B cell (primary cell): ENCODE results near the gene OR51I2.

ENCODE experiments used
- EZH2 ChIP-seq: IDR thresholded peaks from 2 replicates; pipeline ENCODE4 v1.6.1; 2012; ENCODE audit warnings: borderline replicate concordance, low read depth, mild to moderate bottlenecking, moderate library complexity, low read length; ENCODE audit not compliant: insufficient read depth, poor library complexity, severe bottlenecking
- TF ChIP-seq, protein P1 (sequence below): fragments of 200-600 bp; IDR thresholded peaks from one replicate; pipeline ENCODE4 v1.8.0; 2022; ENCODE audit warnings: antibody characterized with exemption, mild to moderate bottlenecking

GRCh38 chr11:5449432-5449831, 309 bp downstream of the OR51I2 start:
- TF ChIP-seq EZH2: no peak
- TF ChIP-seq, protein P1, sequence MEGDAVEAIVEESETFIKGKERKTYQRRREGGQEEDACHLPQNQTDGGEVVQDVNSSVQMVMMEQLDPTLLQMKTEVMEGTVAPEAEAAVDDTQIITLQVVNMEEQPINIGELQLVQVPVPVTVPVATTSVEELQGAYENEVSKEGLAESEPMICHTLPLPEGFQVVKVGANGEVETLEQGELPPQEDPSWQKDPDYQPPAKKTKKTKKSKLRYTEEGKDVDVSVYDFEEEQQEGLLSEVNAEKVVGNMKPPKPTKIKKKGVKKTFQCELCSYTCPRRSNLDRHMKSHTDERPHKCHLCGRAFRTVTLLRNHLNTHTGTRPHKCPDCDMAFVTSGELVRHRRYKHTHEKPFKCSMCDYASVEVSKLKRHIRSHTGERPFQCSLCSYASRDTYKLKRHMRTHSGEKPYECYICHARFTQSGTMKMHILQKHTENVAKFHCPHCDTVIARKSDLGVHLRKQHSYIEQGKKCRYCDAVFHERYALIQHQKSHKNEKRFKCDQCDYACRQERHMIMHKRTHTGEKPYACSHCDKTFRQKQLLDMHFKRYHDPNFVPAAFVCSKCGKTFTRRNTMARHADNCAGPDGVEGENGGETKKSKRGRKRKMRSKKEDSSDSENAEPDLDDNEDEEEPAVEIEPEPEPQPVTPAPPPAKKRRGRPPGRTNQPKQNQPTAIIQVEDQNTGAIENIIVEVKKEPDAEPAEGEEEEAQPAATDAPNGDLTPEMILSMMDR: no peak
